Naive B cell (primary cell): Measurements from ENCODE around the gene DIP2C. TPM values are rescaled to one million over a fixed set of nuclear protein-coding genes. Genes with fewer than 3 reads are reported as not detected.
A peak's percentile ranks its signal among the peaks of the same experiment; 100 is the strongest.
"Not testable (repeated sequence)": the region's sequence is repeated elsewhere in the genome, so short reads cannot be mapped to it uniquely, and the experiment has no call there.

Experiments used
- ATAC-seq, 2 donors: fragments of 150-1000 bp; cut with Tn5 transposase; 2 replicates each; pipeline ENCODE4 v1.10.0; 2021; ENCODE audit warnings: low read depth in 2 of 2, mild to moderate bottlenecking in 2 of 2, moderate library complexity in 2 of 2
- DNase-seq: peaks from one replicate; pipeline ENCODE4 v3.0.0; 2022
- H3K27ac Mint-ChIP-seq, 6 donors: one replicate each; pipeline ENCODE4 v1.8.0; 2020 to 2022; ENCODE audit warnings: mild to moderate bottlenecking in 6 of 6, mixed read lengths in 6 of 6, moderate library complexity in 5 of 6, inconsistent platforms in 2 of 6
- H3K27me3 Mint-ChIP-seq, 3 donors: one replicate each; pipeline ENCODE4 v1.8.0; 2021 to 2022; ENCODE audit warnings: mixed read lengths in 3 of 3, mild to moderate bottlenecking in 1 of 3
- H3K36me3 Mint-ChIP-seq, 2 donors: one replicate each; pipeline ENCODE4 v1.8.0; 2020 to 2022; ENCODE audit warnings: mixed read lengths in 2 of 2, inconsistent platforms in 1 of 2, mild to moderate bottlenecking in 1 of 2
- H3K4me1 Mint-ChIP-seq, 3 donors: one replicate each; pipeline ENCODE4 v1.8.0; 2020 to 2022; ENCODE audit warnings: mixed read lengths in 3 of 3, inconsistent platforms in 1 of 3, mild to moderate bottlenecking in 1 of 3, moderate library complexity in 1 of 3
- H3K4me3 Mint-ChIP-seq, 8 donors: one replicate each; pipeline ENCODE4 v1.8.0; 2020 to 2022; ENCODE audit warnings: mild to moderate bottlenecking in 8 of 8, mixed read lengths in 8 of 8, moderate library complexity in 8 of 8, inconsistent platforms in 2 of 8
- H3K9me3 Mint-ChIP-seq, 7 donors: one replicate each; pipeline ENCODE4 v1.8.0; 2020 to 2022; ENCODE audit warnings: mixed read lengths in 7 of 7, mild to moderate bottlenecking in 5 of 7, inconsistent platforms in 2 of 7, moderate library complexity in 1 of 7
- polyA plus RNA-seq, 6 donors: library from polyadenylated mRNA; unstranded; fragments of 300-500 nt; fragmentation: Illumina TruSeq; gene quantifications; one replicate each; pipeline ENCODE4 v1.2.3, GENCODE V29; 2021; ENCODE audit warnings: low read depth in 6 of 6

DIP2C gene
- polyA plus RNA-seq, 6 donors from 2014 or later = 0.36 to 1.7 (median 0.78) TPM; not detected in 1

- Mint-ChIP-seq H3K36me3 (no peaks in the 10 kb centered on the region), H3K27me3 (peaks cover 0 to 4% (median 0%) of the 10 kb centered on the region in 3 donors), H3K4me1 (no peaks in the 10 kb centered on the region), H3K9me3 (no peaks in the 10 kb centered on the region), H3K27ac (peak overlapping the region in 2 of 6 donors; percentile 58 to 65), H3K4me3 (no peak overlapping the region)
- ATAC-seq = no peak
- DNase-seq = no peak
Observed at GRCh38 chr10:360653-361052, 328.8 kb downstream of the DIP2C start.

GRCh38 chr10:359762-360161, 329.7 kb downstream of the DIP2C start:
- peaks cover 0 to under 1% (median 0%) of the 10 kb centered on the region in 3 donors for H3K4me1 Mint-ChIP-seq
- ATAC-seq (no peak), DNase-seq (no peak)
- peaks cover 0 to 4% (median 0%) of the 10 kb centered on the region in 3 donors for H3K27me3 Mint-ChIP-seq
- H3K36me3 Mint-ChIP-seq = no peaks in the 10 kb centered on the region
- H3K4me3 Mint-ChIP-seq = no peak overlapping the region
- no peak overlapping the region for H3K27ac Mint-ChIP-seq
- H3K9me3 Mint-ChIP-seq = no peaks in the 10 kb centered on the region

- no peaks in the 10 kb centered on the region for H3K9me3 Mint-ChIP-seq
- peaks cover 0 to 4% (median 0%) of the 10 kb centered on the region in 3 donors for H3K27me3 Mint-ChIP-seq
- H3K27ac Mint-ChIP-seq = no peak overlapping the region
- no peak overlapping the region for H3K4me3 Mint-ChIP-seq
- ATAC-seq (no peak), DNase-seq (no peak)
- H3K36me3 Mint-ChIP-seq = no peaks in the 10 kb centered on the region
- H3K4me1 Mint-ChIP-seq = peaks cover 0 to 5% (median 0%) of the 10 kb centered on the region in 3 donors
Observed at GRCh38 chr10:359093-359492, 330.4 kb downstream of the DIP2C start.

DNA sequence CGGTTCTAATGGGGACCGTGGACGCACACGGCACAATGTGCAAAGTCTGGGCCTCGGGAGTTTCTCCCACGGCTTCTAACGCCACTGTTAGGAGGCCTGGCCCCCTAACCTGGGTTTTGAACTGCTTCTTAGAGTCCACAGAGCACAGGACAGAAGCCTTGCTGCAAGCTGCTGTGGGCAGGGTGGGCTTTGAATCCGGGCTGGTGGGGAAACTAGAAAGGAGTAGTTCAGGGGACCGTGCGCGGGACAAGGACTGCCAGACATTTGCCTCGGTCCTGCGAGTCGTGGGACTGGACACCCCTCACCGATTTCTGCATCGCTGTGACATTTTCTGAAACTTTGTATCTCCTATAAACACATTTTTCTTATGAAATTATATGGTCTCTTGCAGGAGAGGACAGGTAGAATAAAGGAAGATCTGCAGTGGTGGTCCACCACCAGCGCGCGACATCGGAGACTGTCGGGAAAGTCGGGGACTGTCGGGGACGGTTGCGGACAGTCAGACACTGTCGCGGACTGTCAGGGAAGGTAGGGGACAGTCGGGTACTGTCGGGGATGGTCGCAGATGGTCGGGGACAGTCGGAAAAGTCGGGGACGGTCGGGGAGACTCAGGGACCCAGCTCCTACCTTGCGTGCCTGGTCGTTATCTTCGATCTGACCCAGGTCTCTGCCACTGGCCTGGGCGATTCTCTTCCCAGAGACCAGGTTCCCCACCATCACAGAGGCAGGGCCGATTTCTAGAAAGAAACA, 332.1 kb downstream of the DIP2C start:
- peak overlapping the region in 1 of 6 donors; percentile 62 for H3K27ac Mint-ChIP-seq
- H3K9me3 Mint-ChIP-seq = no peaks in the 10 kb centered on the region
- no peaks in the 10 kb centered on the region for H3K36me3 Mint-ChIP-seq
- no peak overlapping the region for H3K4me3 Mint-ChIP-seq
- no peak for DNase-seq
- H3K4me1 Mint-ChIP-seq = peaks cover 0 to 5% (median 0%) of the 10 kb centered on the region in 3 donors
- ATAC-seq = no peak
- peaks cover 0 to 4% (median 0%) of the 10 kb centered on the region in 3 donors for H3K27me3 Mint-ChIP-seq

DNA sequence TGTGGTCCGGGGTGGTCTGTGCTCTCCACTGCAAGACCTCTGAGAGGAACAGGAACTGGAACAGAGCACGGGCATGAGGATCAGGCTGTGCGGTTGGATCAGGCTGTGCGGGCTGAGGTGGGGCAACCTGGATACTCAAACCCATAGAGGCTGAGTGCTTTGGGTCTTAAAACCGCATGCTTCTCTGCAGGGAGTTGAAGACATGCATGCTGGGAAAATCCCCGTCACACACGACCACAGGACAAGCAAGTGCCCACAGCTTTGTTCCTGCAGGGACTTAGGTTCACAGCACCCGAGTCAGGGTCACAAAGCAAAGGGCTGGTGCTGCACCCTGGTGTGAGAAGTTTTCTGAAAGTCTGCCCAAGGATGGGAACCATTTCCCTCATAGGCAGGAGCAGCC, 333.0 kb downstream of the DIP2C start:
- peak overlapping the region in 1 of 8 donors; percentile 35 for H3K4me3 Mint-ChIP-seq
- peaks cover 0 to 4% (median 0%) of the 10 kb centered on the region in 3 donors for H3K27me3 Mint-ChIP-seq
- DNase-seq (no peak), ATAC-seq (peak; percentile 30 to 35)
- H3K27ac Mint-ChIP-seq = no peak overlapping the region
- no peaks in the 10 kb centered on the region for H3K36me3 Mint-ChIP-seq
- no peaks in the 10 kb centered on the region for H3K9me3 Mint-ChIP-seq
- peaks cover 0 to 5% (median 0%) of the 10 kb centered on the region in 3 donors for H3K4me1 Mint-ChIP-seq

DNA sequence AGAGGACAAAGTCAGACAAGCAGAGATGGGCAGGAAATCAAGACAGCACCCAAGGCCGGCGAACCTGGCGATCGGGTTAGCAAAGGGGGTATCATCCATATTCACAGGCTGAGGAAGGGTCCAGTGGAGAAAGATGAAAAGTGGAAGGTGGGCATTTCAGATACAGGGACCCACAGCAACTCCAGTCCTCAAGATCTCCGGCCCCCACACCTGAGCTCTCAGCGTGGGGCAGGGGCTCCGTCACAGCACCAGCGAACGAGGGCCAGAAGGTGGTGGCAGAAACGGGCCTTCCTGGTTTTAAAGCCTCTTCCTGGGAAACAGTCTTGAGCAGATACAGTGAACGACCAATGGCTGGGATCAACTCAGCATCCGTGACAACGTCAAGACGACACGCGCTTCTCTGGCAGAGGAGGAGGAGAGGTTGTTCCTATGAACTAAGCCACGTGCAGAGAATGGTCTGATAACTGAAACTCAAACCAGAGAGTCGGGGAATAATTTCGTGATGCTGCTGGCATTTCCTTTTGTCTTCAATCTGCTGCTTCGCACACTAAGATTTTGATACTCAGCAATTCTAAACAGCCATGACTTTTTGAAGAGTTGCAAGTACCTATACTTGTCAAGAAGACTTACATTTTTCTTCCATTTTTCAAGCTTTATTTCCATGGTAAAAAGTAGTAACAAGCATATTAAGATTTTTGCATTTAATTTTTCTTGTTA, 334.4 kb downstream of the DIP2C start:
- no peaks in the 10 kb centered on the region for H3K36me3 Mint-ChIP-seq
- H3K4me3 Mint-ChIP-seq = no peak overlapping the region
- H3K27ac Mint-ChIP-seq = no peak overlapping the region
- no peak for ATAC-seq
- no peak for DNase-seq
- H3K27me3 Mint-ChIP-seq = peaks cover 0 to 4% (median 0%) of the 10 kb centered on the region in 3 donors
- H3K9me3 Mint-ChIP-seq = no peaks in the 10 kb centered on the region
- peaks cover 0 to 5% (median 0%) of the 10 kb centered on the region in 3 donors for H3K4me1 Mint-ChIP-seq

DNA sequence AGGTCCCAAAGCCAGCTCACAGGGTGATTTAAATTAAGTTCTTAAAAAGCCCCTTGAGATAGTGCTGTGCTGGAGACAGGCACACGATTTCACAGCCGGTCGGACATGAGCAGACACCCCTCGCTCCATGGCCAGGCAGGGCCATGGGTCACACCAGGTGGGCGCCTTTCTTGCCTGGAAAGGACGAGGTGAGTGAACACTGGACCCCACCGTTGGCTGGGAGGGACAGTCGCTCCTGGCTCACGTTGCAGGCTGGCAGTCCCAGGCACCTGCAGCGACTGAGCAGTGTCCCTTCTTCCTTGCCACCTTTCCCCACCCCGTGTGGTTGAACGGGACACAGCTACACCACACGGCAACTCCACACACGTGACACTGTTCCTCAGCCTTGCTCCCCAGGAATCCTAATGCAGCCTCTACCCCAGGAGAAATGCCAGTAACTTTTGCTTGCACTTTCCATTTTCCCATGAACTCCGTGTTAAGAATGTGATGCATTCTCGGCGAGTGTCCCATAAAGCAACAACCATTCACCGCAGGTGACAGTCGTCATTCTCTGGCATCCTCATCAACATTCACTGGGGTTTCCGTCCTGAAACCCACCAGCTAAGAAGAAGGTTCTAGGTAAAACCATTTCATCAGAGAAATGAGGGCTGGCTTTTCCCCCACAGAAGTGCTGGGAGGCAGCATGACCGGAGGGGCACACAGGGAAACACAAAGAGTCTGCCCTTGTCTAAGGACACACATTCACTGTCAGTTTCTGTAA, 336.8 kb downstream of the DIP2C start:
- no peak for DNase-seq
- H3K27ac Mint-ChIP-seq = peak overlapping the region in 1 of 6 donors; percentile 66
- H3K4me1 Mint-ChIP-seq = peaks cover 0 to 5% (median 2%) of the 10 kb centered on the region in 3 donors
- H3K27me3 Mint-ChIP-seq = no peaks in the 10 kb centered on the region
- peaks cover 0 to 5% of the 10 kb centered on the region in 2 donors for H3K36me3 Mint-ChIP-seq
- no peak for ATAC-seq
- no peak overlapping the region for H3K4me3 Mint-ChIP-seq
- peaks cover 0 to 1% (median 0%) of the 10 kb centered on the region in 7 donors for H3K9me3 Mint-ChIP-seq

GRCh38 chr10:351770-352334, 337.6 kb downstream of the DIP2C start:
- no peak overlapping the region for H3K4me3 Mint-ChIP-seq
- no peak for ATAC-seq

DNA sequence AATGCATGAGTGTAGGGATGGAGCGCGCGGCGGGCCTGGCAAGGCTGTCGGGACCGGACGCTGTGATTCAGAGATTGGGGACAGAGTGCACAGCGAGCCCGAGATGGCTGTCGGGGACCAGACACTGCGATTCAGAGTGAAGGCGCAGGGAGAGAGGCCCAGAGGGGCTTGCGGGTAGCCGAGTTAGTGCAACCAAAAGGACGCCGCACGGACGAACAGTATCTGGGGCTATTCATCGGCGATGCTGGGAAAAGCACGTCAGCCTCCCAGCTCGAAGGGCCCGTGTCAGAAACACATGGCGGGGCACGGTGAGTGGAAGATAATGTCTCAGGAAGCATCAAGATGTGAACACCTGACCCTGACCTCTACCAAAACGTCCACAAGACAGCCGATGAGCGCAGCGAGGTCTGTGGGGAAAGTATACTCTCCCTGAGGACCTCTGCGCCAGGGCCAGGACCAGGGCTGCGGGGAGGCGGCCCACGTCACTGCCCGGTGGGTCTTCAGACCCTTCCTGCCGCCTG, 338.4 kb downstream of the DIP2C start:
- no peaks in the 10 kb centered on the region for H3K27me3 Mint-ChIP-seq
- DNase-seq (no peak), ATAC-seq (no peak)
- H3K27ac Mint-ChIP-seq = no peak overlapping the region
- peaks cover 0 to 5% (median 3%) of the 10 kb centered on the region in 3 donors for H3K4me1 Mint-ChIP-seq
- peaks cover 0 to 8% of the 10 kb centered on the region in 2 donors for H3K36me3 Mint-ChIP-seq
- peaks cover 0 to 5% (median 0%) of the 10 kb centered on the region in 7 donors for H3K9me3 Mint-ChIP-seq
- no peak overlapping the region for H3K4me3 Mint-ChIP-seq

More at GRCh38 chr10:351770-352334, 337.6 kb downstream of the DIP2C start:
- Mint-ChIP-seq H3K27me3 (no peaks in the 10 kb centered on the region), H3K9me3 (peaks cover 0 to 5% (median 0%) of the 10 kb centered on the region in 7 donors), H3K4me1 (peaks cover 0 to 5% (median 3%) of the 10 kb centered on the region in 3 donors), H3K36me3 (peaks cover 0 to 8% of the 10 kb centered on the region in 2 donors), H3K27ac (peak overlapping the region in 1 of 6 donors; percentile 57)
- no peak for DNase-seq

DNA sequence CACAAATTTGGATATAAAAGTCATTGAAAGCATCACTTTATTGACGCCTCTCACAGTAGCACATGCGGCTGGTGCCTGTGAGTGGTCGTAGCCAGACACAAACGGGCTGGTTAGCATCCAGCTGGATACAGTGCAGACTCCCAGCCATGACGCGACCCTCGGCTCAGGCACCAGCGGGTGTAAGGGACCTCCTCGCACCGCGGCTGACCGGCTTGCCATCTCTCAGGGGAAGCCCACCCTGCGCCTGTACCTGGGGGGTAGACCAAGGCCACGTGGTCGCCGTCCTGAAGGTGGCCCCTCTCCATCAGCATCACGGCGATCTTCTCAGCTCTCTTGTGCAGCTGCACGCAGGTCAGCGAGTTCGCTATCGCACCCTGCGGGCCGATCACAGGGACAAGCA, 340.4 kb downstream of the DIP2C start:
- ATAC-seq (no peak), DNase-seq (no peak)
- H3K27ac Mint-ChIP-seq = no peak overlapping the region
- H3K27me3 Mint-ChIP-seq = no peaks in the 10 kb centered on the region
- H3K4me1 Mint-ChIP-seq = peaks cover 0 to 3% (median 0%) of the 10 kb centered on the region in 3 donors
- H3K4me3 Mint-ChIP-seq = no peak overlapping the region
- peaks cover 0 to 8% of the 10 kb centered on the region in 2 donors for H3K36me3 Mint-ChIP-seq
- peaks cover 0 to 5% (median 0%) of the 10 kb centered on the region in 7 donors for H3K9me3 Mint-ChIP-seq

GRCh38 chr10:348456-348855, 341.0 kb downstream of the DIP2C start:
- Mint-ChIP-seq H3K9me3 (peaks cover 0 to 5% (median 0%) of the 10 kb centered on the region in 7 donors), H3K36me3 (peaks cover 0 to 8% of the 10 kb centered on the region in 2 donors), H3K4me3 (no peak overlapping the region), H3K27me3 (no peaks in the 10 kb centered on the region), H3K27ac (no peak overlapping the region), H3K4me1 (peaks cover 0 to 3% (median 0%) of the 10 kb centered on the region in 3 donors)
- no peak for ATAC-seq
- no peak for DNase-seq

- not testable (repeated sequence) for H3K9me3 Mint-ChIP-seq, DNase-seq, H3K36me3 Mint-ChIP-seq, ATAC-seq, H3K4me1 Mint-ChIP-seq, H3K27me3 Mint-ChIP-seq, H3K4me3 Mint-ChIP-seq
- peak overlapping the region in 1 of 6 donors; percentile 1 for H3K27ac Mint-ChIP-seq
Observed at GRCh38 chr10:347774-348173, 341.7 kb downstream of the DIP2C start.

DNA sequence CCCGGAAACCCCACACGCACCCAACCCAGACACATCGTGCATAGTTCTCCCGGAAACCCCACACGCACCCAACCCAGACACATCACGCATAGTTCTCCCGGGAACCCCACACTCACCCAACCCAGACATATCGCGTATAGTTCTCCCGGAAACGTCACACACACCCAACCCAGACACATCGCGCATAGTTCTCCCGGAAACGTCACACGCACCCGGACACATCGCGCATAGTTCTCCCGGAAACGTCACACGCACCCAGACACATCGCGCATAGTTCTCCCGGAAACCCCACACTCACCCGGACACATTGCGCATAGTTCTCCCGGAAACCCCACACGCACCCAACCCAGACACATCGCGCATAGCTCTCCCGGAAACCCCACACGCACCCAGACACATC, 342.3 kb downstream of the DIP2C start:
- H3K4me3 Mint-ChIP-seq, ATAC-seq, H3K9me3 Mint-ChIP-seq, H3K36me3 Mint-ChIP-seq, H3K27me3 Mint-ChIP-seq, DNase-seq, H3K27ac Mint-ChIP-seq: not testable (repeated sequence)
- H3K4me1 Mint-ChIP-seq = peaks cover 0 to 11% (median 0%) of the 10 kb centered on the region in 3 donors
